KG1 (cell line): Measurements from ENCODE around the gene SOCS3.

Source experiments
- DNase-seq: peaks from one replicate; lab custom pipeline; 2025; lab: John Stamatoyannopoulos, UW

SOCS3 gene

GRCh38 chr17:78390241-78391050 is 30.6 kb upstream of the SOCS3 start:
- no peak for DNase-seq

- no peak for DNase-seq
These were observed 28.4 kb upstream of the SOCS3 start for GRCh38 chr17:78387977-78388941.

- DNase-seq, result no peak
These were observed 24.8 kb upstream of the SOCS3 start for GRCh38 chr17:78384479-78385175.

GRCh38 chr17:78383725-78384471 is 24.0 kb upstream of the SOCS3 start:
- peak; percentile 42 for DNase-seq

- peak; percentile 80 for DNase-seq
These were observed 21.8 kb upstream of the SOCS3 start for GRCh38 chr17:78381601-78382232.

GRCh38 chr17:78380370-78380769 is 20.5 kb upstream of the SOCS3 start:
- DNase-seq, result no peak

GRCh38 chr17:78379131-78379491 is 19.2 kb upstream of the SOCS3 start:
- DNase-seq, result no peak

- DNase-seq, result peak; percentile 62
These were observed 18.6 kb upstream of the SOCS3 start, which contains the start of gene PGS1 for GRCh38 chr17:78378225-78379130. Gene PGS1 (plus strand): TSS chr17:78378649. CDS start chr17:78378666, 17 bp downstream.

GRCh38 chr17:78377858-78378224 is 18.0 kb upstream of the SOCS3 start:
- DNase-seq, result no peak

GRCh38 chr17:78376161-78376560 is 16.3 kb upstream of the SOCS3 start:
- no peak for DNase-seq

- no peak for DNase-seq
These were observed 15.7 kb upstream of the SOCS3 start for GRCh38 chr17:78375401-78376151.

- no peak for DNase-seq
These were observed 14.9 kb upstream of the SOCS3 start for GRCh38 chr17:78374631-78375274.

GRCh38 chr17:78374189-78374588 is 14.3 kb upstream of the SOCS3 start:
- no peak for DNase-seq

- no peak for DNase-seq
These were observed 13.0 kb upstream of the SOCS3 start for GRCh38 chr17:78372841-78373240.

- no peak for DNase-seq
These were observed 11.2 kb upstream of the SOCS3 start for GRCh38 chr17:78371056-78371455.

GRCh38 chr17:78369791-78370381 is 10.0 kb upstream of the SOCS3 start:
- DNase-seq, result no peak

- no peak for DNase-seq
These were observed 9.1 kb upstream of the SOCS3 start for GRCh38 chr17:78368854-78369495.

GRCh38 chr17:78368348-78368747 is 8.5 kb upstream of the SOCS3 start:
- DNase-seq, result no peak
